A549 (cell line): ENCODE measurements around the gene NKAIN2.

Experiments
- CTCF ChIP-seq: fragments of >200 bp; sonication (Bioruptor Twin); formaldehyde crosslinking; IDR thresholded peaks from 3 replicates; pipeline ENCODE4 v1.5.1; 2016
- EP300 ChIP-seq, 2 experiments: fragments of >200 bp; sonication (Bioruptor Twin); formaldehyde crosslinking; IDR thresholded peaks; 2 replicates in 1 of 2; 3 replicates in 1 of 2; pipeline ENCODE4 v1.6.1; 2016 to 2017
- HOXA7 ChIP-seq: fragments of 250-450 bp; sonication (Bioruptor Pico); IDR thresholded peaks from 2 replicates; pipeline ENCODE4 v1.5.0; 2020; ENCODE audit warnings: mild to moderate bottlenecking, moderate library complexity
- KDM5A ChIP-seq: fragments of 200-600 bp; sonication (generic); IDR thresholded peaks from 2 replicates; pipeline ENCODE4 v1.6.1; 2016; ENCODE audit warnings: antibody characterized with exemption, mild to moderate bottlenecking
- MAX ChIP-seq: IDR thresholded peaks from 2 replicates; pipeline ENCODE4 v1.6.1; 2012
- REST ChIP-seq: fragments of 200-600 bp; sonication (generic); IDR thresholded peaks from 2 replicates; pipeline ENCODE4 v1.6.1; 2016; ENCODE audit warnings: antibody characterized with exemption, mild to moderate bottlenecking, moderate library complexity

GRCh38 chr6:124445581-124445980 lies 641.9 kb downstream of the NKAIN2 start:
- TF ChIP-seq CTCF (no peak), REST (no peak), KDM5A (no peak), HOXA7 (CRISPR knock-in tag) (no peak), EP300 (IDR thresholded peaks at IDR 0.05) (no peak), MAX (no peak)
